Measurements from ENCODE around the gene MDFI. TPM values are rescaled to one million over a fixed set of nuclear protein-coding genes. Genes with fewer than 3 reads are reported as not detected.

MDFI gene
- total RNA-seq, 4 donors from 2014 or later, result 0.83 to 4.6 (median 3.5) TPM

GRCh38 chr6:41591859-41592502 lies 46.3 kb upstream of the MDFI start:
- Histone ChIP-seq H3K27ac (replicated peaks in 1 of 4) (no peak overlapping the region), H3K36me3 (peaks cover 18 to 91% (median 70%) of the 10 kb centered on the region in 4 donors), H3K27me3 (no peaks in the 10 kb centered on the region), H3K4me1 (no peaks in the 10 kb centered on the region), H3K4me3 (no peak overlapping the region), H3K9me3 (no peaks in the 10 kb centered on the region)
- intact Hi-C loops (cut with DNase I), result loop anchor here (1.0 to 2.0 kb wide), 3 partner anchors 129 to 223 kb away; no protein-coding TSS in a partner anchor
- WGBS, result 5% methylated on average over 7 of the region's 7 CpGs
- DNase-seq (ENCODE audit: extremely low spot score), result peak; percentile 95
- TF ChIP-seq EP300 (IDR thresholded peaks at IDR 0.05) (no peak), CTCF (IDR thresholded peaks at IDR 0.05) (peak; percentile 90 to 95 (median 93))

GRCh38 chr6:41593406-41593805 lies 44.9 kb upstream of the MDFI start:
- Histone ChIP-seq H3K4me1 (no peaks in the 10 kb centered on the region), H3K27ac (replicated peaks in 1 of 4) (no peak overlapping the region), H3K36me3 (peaks cover 20 to 91% (median 69%) of the 10 kb centered on the region in 4 donors), H3K4me3 (no peak overlapping the region), H3K9me3 (no peaks in the 10 kb centered on the region), H3K27me3 (no peaks in the 10 kb centered on the region)
- no peak for DNase-seq (ENCODE audit: extremely low spot score)
- WGBS, result 95% methylated on average over 24 of the region's 24 CpGs
- TF ChIP-seq CTCF (IDR thresholded peaks at IDR 0.05), result no peak
- no peak for TF ChIP-seq POLR2AphosphoS5 (IDR thresholded peaks at IDR 0.05)
- no peak for TF ChIP-seq EP300 (IDR thresholded peaks at IDR 0.05)
- no peak for TF ChIP-seq POLR2A (IDR thresholded peaks at IDR 0.05; ENCODE audit: low read depth)
- intact Hi-C loops (cut with DNase I), result no loop called here

- WGBS, result 79% methylated on average over 11 of the region's 11 CpGs
- no peaks in the 10 kb centered on the region for H3K9me3 ChIP-seq
- no peak for DNase-seq (ENCODE audit: extremely low spot score)
- H3K36me3 ChIP-seq, result peaks cover 20 to 91% (median 70%) of the 10 kb centered on the region in 4 donors
- H3K4me1 ChIP-seq, result no peaks in the 10 kb centered on the region
- H3K27me3 ChIP-seq, result no peaks in the 10 kb centered on the region
- H3K27ac ChIP-seq (replicated peaks in 1 of 4), result no peak overlapping the region
- no peak overlapping the region for H3K4me3 ChIP-seq
- intact Hi-C loops (cut with DNase I), result no loop called here
- TF ChIP-seq EP300 (IDR thresholded peaks at IDR 0.05) (no peak), POLR2AphosphoS5 (IDR thresholded peaks at IDR 0.05) (no peak), CTCF (IDR thresholded peaks at IDR 0.05) (no peak), POLR2A (IDR thresholded peaks at IDR 0.05; ENCODE audit: low read depth) (no peak)
Observed at GRCh38 chr6:41593839-41594238, 44.4 kb upstream of the MDFI start.

- no peaks in the 10 kb centered on the region for H3K9me3 ChIP-seq
- no peak overlapping the region for H3K27ac ChIP-seq (replicated peaks in 1 of 4)
- H3K27me3 ChIP-seq, result no peaks in the 10 kb centered on the region
- 91% methylated on average over 5 of the region's 5 CpGs for WGBS
- intact Hi-C loops (cut with DNase I), result no loop called here
- H3K4me3 ChIP-seq, result no peak overlapping the region
- no peak for TF ChIP-seq EP300 (IDR thresholded peaks at IDR 0.05)
- no peak for TF ChIP-seq POLR2AphosphoS5 (IDR thresholded peaks at IDR 0.05)
- no peak for TF ChIP-seq CTCF (IDR thresholded peaks at IDR 0.05)
- no peak for TF ChIP-seq POLR2A (IDR thresholded peaks at IDR 0.05; ENCODE audit: low read depth)
- H3K4me1 ChIP-seq, result no peaks in the 10 kb centered on the region
- peaks cover 24 to 91% (median 71%) of the 10 kb centered on the region in 4 donors for H3K36me3 ChIP-seq
- DNase-seq (ENCODE audit: extremely low spot score), result no peak
Observed at GRCh38 chr6:41594326-41594725, 43.9 kb upstream of the MDFI start.

GRCh38 chr6:41594766-41595165 lies 43.5 kb upstream of the MDFI start:
- H3K36me3 ChIP-seq, result peaks cover 24 to 91% (median 70%) of the 10 kb centered on the region in 4 donors
- H3K4me3 ChIP-seq, result no peak overlapping the region
- 98% methylated on average over 9 of the region's 15 CpGs for WGBS
- no peak overlapping the region for H3K27ac ChIP-seq (replicated peaks in 1 of 4)
- no peak for TF ChIP-seq POLR2AphosphoS5 (IDR thresholded peaks at IDR 0.05)
- no peak for TF ChIP-seq EP300 (IDR thresholded peaks at IDR 0.05)
- TF ChIP-seq POLR2A (IDR thresholded peaks at IDR 0.05; ENCODE audit: low read depth), result no peak
- TF ChIP-seq CTCF (IDR thresholded peaks at IDR 0.05), result no peak
- DNase-seq (ENCODE audit: extremely low spot score), result no peak
- no peaks in the 10 kb centered on the region for H3K4me1 ChIP-seq
- intact Hi-C loops (cut with DNase I), result no loop called here
- no peaks in the 10 kb centered on the region for H3K9me3 ChIP-seq
- H3K27me3 ChIP-seq, result no peaks in the 10 kb centered on the region

Data from esophagus muscularis mucosa (tissue), 4 donors.